Measurements from ENCODE around the gene TMEM255B.
"Not testable (repeated sequence)": the region's sequence is repeated elsewhere in the genome, so short reads cannot be mapped to it uniquely, and the experiment has no call there.

The TMEM255B gene

DNA sequence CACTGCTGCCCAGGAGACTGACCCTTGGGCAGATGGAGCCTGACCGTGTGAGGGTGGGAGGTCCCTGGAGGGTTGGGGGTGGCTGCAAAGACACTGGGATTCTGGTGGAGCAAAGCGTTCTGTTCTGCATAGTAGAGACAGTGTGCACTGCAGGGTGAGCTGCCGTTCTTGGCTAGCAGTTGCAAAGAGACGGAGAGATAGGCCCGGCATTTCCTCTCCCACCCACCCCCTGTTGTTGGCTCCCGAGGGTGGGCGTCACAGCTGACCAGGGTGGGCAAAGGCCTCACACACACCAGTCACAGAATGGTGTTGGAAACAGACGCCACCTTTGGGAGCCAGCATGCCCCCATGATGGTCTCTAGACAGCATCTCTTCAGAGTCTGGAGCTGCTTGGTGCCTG is 11.4 kb downstream of the TMEM255B start:
- DNase-seq, result no peak

DNA sequence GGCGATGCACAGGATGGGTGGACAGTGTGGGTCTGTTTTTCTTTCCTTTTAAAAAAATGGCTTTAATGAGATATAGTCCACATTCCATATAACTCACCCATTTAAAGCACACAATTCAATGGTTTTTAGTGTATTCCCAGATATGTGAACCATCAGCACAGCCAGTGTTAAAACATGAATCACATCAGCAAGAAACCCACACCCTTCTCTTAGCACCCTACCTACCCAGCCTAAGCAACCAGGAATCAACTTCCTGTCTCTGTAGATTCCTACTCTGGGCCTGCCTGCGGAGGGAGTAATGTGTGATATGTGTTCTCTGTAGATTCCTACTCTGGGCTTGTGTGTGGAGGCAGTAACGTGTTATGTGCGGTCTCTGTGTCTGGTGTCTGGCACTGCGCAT is 11.9 kb downstream of the TMEM255B start:
- no peak for DNase-seq

DNA sequence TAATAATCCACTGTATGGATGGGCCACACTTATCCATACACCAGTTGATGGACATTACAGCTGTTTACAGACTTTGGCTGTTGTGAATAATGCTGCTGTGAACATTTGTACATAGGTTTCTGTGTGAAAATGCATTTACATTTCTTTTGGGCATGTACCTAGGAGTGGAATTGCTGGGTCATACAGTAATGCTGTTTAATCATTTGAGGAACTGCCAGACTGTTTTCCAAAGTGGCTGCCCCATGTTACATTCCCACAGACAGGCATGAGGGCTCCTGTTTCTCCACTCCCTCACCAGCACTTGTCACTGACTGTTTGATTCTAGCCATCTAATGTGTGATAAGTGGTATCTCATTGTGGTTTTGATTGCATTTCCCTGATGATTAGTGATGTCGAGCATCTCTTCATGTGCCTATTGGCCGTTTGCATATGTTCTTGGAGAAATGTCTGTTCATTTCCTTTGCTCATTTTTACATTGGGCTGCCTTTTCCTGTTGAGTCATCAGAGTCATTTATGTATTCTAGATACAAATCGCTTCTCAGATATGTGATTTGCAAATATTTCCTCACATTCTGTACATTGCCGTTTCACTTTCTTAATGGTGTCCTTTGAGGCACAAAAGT is 12.8 kb downstream of the TMEM255B start:
- no peak for DNase-seq

DNA sequence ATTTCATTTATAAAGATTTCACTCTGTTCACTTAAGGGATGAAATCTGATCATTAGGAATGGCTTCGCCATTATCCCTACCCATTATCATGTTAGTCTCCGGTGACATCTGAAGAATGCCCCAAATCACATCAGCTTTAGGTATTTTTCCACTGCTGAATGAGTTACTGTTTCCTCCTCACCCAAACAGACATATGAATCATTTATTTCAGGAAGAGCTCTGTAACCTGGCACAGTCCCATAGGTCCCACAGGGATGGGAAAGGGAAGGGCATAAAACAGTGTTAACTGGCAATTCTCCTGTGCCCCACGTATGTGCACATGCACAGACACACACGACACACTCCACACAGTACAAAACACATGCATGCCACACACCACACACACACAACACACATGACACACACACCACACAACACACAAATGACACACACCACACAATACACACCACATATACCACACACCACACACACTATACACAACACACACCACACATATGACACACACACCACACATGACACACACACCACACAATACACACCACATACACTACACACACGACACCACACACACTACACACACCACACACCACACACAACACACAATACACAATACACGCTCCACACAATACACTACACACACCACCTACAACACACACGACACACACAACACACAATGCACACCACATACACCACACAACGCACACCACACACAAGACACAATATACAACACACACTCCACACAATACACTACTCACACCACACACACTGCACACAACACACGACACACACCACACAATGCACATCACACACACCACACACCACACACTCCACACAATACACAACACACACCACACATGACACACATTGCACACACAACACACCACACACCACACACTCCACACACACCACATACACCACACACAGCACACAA is 15.4 kb downstream of the TMEM255B start:
- DNase-seq, result no peak

DNA sequence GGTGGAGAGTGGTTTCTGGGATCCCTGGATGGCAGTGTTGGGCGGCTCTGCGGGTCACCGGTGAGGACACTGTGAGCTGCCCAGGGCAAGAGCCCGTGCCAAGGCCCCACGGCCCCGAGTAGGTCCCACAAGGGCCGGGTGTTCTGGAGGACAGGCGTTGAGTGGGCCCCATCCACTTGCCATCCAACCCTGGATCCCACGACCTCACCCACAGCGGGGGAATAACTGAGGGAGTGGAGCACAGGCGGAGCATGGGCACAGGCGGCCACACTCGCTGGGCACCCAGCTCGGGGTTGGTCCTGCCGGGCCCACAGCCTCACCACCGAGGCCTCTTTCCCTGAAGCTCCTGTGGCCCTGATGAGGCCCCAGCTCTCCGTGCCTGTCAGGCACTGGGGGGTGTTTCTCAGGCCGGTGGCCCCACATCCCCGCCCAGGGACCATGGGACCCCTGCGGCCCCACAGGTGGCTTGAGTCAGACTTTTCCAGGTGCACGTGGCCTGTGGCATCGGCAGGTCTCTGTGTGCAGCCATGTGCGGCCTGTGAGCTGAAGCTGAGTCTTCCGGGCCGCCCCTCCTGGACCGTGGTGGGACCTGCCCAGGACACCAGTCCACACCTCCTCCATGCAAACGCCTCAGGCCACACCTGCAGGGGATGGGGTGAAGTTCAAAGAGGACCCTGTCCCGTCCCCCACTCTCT is 16.6 kb downstream of the TMEM255B start:
- DNase-seq, result no peak

DNA sequence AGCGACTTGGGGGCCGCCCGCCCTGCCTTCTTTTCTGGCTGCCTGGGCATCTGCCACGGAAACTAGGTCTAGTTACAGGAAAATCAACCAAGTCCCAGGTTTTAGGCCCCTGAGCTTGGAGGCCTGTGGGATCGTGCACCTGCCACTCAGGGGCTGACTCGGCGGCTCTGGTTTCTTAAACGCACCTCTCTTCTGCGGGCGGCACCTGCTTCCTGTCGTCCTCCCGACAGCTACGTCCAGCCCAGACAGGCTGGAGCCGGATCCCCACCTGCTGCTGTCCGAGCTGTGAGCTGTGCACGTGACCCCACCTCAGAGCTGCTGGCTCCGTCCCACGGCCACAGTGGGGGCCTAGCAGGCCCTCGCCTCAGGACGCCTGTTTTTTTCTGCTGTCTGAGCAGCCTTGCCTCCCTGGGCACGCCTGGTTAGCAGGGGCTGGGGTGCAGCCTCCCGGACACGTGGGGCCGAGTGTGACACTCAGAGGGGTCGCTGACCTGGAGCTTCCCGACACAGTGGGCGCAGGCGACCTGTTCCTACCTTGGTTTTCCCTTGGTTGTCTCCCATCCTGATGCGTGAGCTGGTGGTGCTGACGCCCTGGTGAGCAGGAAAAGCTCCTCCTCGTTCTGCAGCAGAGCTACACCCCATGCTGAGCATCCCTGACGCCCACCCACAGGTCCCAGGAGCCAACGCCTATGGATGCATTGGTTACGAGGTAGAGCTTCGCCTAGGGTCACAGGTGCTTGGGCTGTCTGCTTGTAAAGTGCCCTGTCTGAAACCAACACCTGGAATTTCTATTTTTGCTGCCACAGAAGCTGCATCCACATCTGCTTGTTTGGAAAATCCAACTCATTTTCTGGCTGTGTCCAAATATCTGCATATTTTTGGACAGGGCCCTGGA is 17.5 kb downstream of the TMEM255B start:
- no peak for DNase-seq

DNA sequence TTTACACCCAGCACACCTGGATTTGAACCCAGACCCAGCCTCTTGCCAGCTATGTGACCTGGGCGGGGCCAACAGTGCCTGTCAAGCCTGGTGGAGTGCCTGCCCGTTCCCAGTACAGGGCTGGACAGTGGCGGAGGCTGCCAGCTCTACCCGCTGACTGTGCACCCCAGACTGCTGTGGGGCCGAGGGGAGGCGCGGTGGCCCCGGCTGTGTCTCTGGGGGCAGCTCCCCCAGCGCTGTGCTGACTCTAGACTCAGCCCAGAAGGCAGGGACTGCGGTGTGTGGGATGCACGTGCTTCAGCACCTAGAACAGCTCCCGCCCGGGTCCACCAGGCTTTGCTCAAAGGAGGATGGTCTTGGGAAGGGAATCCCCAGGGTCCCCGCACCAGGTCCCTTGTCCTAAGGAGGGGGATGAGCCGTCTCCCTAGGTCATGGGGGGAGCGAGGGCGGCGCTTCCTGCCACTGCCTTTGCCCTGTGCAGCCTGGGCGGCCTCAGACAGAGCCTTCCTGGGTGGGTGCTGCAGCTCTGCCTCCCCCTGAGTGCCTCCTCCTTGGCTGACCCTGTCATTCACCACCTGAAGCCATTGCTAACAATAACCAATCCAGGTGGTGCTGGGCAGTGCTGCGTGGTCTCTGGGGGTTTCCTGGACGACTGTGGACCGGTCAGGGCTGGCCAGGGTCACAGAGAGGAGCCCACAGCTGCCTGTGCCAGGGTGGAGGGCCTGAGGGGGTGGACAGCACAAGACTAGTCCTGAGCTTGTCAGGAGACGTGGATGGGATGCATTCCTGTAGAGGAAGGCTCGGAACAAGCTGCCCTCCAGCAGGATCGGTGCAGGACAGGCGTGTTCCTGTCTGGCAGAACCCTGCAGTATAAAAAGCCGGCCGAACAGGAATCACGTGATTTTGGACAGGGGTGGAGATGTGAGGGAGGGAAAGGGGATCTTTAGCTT is 18.6 kb downstream of the TMEM255B start:
- DNase-seq, result no peak

DNA sequence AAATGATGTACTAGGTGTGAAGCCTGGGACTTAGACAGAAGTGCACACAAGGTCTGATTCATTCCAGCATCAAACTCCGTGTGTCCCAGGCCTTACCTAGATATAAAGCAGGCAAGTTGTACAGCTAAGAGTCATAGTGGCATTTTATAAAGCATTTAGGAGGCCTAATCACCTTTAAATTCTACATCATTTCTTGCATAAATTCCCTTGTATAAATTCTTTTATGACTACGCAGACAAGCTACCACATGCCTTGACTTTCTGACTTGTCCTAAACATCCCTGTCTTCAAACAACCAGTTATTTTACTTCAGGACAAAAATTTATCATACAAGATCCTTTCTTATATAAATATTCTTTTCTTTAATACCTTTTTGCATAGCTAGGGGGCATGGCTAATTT is 22.5 kb downstream of the TMEM255B start:
- DNase-seq, result no peak

DNA sequence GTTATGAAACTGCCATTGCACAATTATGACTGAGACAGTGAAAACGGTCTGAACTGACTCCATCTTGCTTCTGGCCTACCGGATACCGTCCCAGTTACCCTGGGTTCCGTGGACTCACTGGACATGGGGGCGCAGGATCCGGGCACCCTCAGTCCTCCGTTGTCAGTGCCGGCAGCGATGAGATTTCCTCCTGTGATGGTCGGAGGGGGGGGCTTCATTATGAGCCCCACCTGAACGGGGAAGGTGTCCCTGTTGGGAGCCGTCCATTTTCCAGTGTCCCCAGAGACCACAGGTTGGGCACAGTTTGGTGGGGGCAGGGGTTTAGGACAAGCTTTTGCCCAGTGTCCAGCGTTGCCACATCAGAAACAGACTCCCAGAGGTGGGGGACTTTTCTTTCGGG is 23.4 kb downstream of the TMEM255B start:
- no peak for DNase-seq

DNA sequence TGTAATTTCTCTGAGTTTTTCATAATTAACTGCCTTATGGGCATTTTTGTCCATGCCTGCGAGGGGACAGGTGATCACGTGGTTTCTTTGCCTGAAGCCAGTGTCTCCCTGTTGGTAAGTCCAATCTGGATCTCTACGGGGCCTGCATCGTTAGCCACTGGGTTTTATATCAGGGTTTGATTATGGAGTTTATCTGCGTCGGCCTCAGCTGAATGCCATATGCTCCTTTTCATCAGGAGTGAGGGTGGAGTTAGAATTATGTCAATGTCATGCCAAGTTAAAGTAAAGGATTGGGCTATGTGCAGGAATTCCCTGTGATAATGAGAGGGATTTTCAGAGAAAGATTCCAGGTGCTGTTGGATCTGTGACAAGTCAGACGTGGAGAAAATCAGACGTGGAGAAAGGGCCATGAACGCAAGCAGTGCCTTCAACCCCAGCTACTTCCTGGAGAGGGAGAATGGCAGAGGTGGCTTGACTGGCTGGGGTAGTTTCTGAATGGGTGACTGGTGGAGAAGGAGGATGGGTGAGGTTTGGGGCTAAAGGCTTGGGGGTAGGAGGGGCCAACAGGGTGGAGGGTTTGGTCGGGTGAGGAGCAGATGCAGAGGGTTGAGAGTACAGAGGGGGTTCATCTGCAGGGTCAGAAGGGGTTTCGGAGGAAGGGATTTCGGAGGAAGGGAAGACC is 24.3 kb downstream of the TMEM255B start:
- no peak for DNase-seq

DNA sequence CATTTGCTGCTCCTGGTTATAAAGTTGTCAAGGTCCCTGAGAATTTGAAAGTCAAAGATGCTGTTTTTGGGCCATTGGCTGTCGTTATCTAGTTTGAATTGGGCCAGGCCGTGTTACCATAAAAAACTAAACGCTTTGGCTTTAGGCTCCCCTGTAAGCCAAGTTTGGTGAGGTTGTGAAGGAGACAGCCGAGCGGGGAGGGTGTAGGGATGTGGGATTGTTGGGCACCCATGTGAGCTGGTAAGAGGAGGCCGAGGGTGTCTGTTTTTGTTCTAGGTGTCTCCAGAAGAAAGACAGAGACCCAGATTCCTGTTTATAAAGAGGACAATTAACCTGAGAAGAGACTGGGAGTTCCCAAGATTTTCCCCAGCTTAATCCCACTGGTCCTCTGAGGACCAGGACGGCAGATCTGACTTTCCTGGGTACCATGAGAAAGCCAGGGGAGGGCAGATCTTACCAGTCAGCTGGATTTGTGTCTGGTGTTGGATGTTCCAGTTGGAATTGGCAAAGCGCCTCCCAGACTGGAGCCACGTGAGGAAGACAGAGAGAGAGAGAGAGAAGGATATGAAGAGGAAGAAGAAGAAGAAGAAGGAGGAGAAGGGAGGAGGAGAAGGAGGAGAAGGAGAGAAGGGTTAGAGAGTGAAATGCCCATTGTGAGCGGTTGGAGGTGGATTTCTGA is 25.1 kb downstream of the TMEM255B start:
- DNase-seq, result no peak

DNA sequence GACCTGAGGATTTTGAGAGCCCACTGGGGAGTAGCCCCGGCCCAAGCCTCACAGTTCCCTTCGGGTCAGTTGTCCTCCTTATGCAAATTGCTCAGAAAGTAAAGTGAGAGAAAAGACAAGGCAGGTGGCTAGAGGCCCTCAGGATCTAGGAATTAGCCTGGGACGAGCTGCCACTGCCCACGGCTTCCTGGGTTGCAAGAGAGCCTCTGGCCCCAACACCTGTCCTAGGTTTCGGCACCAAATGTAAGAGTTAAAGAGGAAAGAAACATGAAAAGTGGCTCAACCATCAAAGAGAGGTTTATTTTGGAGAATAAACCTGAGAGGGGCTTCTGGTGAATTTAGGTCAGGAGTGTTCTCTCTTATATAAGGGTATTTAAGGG is 25.6 kb downstream of the TMEM255B start:
- no peak for DNase-seq

DNA sequence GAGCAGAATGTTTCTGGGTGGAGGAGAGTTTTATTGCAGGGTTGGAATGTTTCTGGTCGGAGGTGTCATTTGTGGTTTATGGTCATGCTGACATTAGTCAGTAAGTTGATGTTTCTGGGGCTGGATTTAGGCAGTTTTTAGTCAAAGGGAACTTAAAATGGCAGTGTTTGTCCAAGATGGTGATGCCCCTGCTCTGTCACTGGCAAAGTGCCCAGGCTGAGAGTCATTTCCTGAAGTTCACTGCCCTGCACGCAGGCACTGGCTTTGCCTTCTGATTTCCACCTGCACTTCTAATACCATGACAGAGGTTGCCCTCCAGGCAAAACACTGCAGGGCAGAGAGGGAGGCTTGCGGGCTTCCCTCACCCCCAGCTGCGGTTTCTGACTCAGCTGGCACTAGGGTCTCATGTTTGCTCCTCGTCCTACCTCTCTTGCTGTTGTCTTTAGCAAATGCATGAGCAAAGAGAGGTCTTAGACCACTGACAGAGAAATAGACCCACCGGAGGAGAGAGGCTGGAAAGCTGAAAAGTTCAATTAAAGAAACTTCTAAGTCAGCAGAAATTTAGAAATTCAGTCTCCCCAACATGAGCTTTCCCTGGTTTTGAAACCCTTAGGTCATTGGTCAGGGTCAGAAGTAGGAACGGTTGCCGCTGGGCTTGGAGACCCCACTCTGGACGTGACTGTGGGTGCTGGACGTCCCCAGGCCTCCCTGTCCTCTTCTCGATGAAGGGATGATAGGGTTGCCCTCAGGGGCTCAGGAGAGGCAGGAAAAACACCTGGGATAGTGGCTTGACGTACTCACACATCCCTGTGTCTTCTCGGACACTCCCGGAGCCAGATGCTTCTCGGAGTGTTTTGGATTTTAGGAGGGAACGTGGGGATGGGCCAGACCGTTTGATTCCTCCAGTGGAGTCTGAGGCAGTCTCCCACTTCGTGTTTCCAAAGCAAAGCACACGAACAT is 26.3 kb downstream of the TMEM255B start:
- no peak for DNase-seq

DNA sequence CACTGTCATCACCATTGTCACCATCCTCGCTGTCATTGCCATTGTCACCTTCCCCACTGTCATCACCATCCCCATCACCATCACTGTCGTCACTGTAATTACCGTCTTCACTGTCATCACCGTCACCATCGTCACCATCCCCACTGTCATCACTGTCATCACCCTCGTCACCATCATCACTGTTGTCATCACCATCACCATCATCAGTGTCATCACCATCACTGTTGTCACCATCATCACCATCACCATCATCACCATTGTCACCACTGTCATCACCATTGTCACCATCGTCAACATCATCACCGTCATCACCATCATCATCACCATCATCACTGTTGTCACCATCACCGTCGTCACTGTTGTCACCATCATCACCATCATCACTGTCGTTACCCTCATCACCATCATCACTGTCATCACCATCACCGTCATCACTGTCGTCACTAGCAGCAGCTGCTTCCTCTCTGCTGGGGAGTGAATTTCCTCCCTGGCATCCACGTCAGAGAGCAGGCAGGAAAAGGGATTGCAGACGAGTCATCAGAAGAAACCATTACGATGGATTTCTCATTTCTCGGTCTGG is 27.3 kb downstream of the TMEM255B start:
- no peak for DNase-seq

DNA sequence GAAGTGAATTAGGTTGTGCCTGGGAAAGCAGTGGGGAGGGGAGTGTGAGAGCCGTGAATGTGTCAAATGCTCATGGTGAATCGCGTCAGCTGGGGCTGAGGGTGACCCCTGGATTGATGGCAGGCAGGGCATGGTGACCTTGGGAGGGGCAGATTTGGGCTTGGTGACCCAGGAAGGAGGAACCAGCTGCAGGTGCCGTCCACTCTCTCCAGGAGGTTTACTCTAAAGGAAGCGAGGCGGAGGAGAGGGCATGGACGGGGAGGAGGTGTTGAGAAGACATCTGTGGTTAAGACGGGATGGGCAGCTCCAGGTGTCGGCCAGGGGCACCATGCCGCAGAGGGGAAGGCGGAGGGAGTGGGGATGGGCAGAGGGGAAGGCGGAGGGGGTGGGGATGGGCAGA is 28.7 kb downstream of the TMEM255B start:
- DNase-seq, result no peak

DNA sequence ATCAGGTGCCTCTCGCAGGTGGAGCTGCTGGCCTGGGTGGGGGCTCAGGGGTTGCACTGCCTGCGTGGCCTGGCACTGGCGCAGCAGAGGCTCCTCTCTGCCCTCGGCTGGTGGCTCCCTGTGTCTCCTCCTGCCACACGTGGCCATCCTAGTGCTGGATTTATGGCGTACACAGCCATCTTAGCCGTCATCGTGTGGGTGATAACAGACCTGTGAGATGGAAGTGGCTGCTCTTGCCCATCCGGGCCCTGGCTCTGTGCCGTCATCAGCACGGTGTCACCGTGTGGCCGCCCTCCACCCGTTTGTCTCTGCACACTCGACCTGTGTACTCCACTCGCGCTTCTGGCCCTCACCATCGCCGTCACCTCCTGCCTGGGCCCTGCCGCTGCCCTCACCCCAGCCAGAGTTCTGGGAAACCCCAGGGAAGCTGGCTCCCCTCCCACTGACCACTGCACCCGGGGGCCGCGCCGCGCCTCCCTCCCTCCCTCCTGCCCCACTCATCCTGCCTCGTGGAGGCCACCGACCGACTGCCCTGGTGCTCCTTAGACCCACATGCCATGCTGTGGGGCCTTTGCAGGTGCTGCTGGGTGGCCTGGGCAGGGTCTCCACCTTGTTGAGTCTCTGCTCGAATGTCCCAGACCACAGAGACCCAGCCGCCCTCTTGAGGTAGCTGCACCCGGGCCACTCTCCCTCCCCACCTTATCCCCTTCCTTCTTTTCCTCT is 29.5 kb downstream of the TMEM255B start:
- DNase-seq, result no peak

DNA sequence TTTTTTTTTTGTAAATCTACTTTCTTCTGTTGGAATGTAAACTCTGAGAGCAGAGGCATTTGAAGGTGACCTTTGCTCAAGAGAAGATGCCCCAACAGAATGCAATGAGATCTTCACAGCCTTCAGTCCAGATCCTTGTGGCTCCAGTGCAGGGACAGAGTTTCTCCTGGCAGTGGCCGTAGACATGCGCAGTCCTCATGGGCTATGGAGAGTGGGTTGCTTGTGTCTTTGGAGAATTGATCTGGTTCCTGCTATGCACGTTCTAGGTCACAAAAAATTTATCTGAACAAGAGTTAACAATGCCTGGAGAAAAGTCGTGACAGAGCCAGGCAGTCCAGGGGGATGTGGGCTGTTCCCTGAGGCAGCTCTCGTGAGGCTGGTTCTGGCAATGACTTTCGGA is 30.1 kb downstream of the TMEM255B start:
- no peak for DNase-seq

DNA sequence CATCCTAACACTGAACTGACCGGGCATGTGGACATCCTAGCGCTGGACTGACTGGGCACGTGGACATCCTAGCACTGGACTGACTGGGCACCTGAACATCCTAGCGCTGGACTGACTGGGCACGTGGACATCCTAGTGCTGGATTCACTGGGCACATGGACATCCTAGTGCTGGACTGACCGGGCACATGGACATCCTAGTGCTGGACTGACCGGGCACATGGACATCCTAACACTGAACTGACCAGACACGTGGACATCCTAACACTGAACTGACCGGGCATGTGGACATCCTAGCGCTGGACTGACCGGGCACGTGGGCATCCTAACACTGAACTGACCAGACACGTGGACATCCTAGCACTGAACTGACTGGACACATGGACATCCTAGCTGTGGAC is 30.9 kb downstream of the TMEM255B start:
- not testable (repeated sequence) for DNase-seq
